Stomach (tissue), 9 donors: ENCODE data around the gene PRKCB. TPM values are rescaled to one million over a fixed set of nuclear protein-coding genes. Genes with fewer than 3 reads are reported as not detected.

Experiments used
- DNase-seq, 2 donors: peaks; one replicate each; pipeline versions ENCODE4 v3.0.0 to v3.0.0-alpha.2; 2013 to 2019
- H3K27ac ChIP-seq, 5 donors: fragments of 200-600 bp in 4 of 5; sonication (generic) in 4 of 5; one replicate each; pipeline ENCODE4 v1.5.1; 2013 to 2019; ENCODE audit warnings: mild to moderate bottlenecking in 1 of 5, moderate library complexity in 1 of 5
- H3K27me3 ChIP-seq, 3 donors: fragments of 200-600 bp; sonication (generic); one replicate each; pipeline ENCODE4 v1.5.1; 2017 to 2019; ENCODE audit warnings: mixed run types in 1 of 3
- H3K36me3 ChIP-seq, 4 donors: fragments of 200-600 bp; sonication (generic); 1 replicate in 3 of 4; 2 replicates in 1 of 4; pipeline ENCODE4 v1.5.1; 2016 to 2019
- H3K4me1 ChIP-seq, 4 donors: fragments of 200-600 bp; sonication (generic); one replicate each; pipeline ENCODE4 v1.5.1; 2016 to 2019
- H3K4me3 ChIP-seq, 4 donors: fragments of 200-600 bp; sonication (generic) in 3 of 4; one replicate each; pipeline ENCODE4 v1.5.1; 2016 to 2019; ENCODE audit warnings: mild to moderate bottlenecking in 1 of 4
- H3K9me3 ChIP-seq, 4 donors: fragments of 200-600 bp; sonication (generic); one replicate each; pipeline ENCODE4 v1.5.1; 2016 to 2019
- CTCF ChIP-seq, 7 experiments: fragments of 450-650 bp in 4 of 7; fragments of 200-600 bp in 3 of 7; sonication (generic) in 3 of 7; IDR thresholded peaks; one replicate each; pipeline ENCODE4 v1.5.1; 2016 to 2019; ENCODE audit warnings: antibody characterized with exemption in 7 of 7, control low read depth in 2 of 7, mild to moderate bottlenecking in 1 of 7
- EP300 ChIP-seq: sonication (generic); formaldehyde crosslinking; IDR thresholded peaks from one replicate; pipeline ENCODE4 v1.6.1; 2017; ENCODE audit warnings: antibody characterized with exemption
- POLR2A ChIP-seq, 4 donors: fragments of 450-650 bp; IDR thresholded peaks; one replicate each; pipeline ENCODE4 v1.6.1; 2016; ENCODE audit warnings: antibody characterized with exemption in 4 of 4, control low read depth in 2 of 4, mild to moderate bottlenecking in 1 of 4, moderate library complexity in 1 of 4
- POLR2AphosphoS5 ChIP-seq, 3 donors: sonication (generic); formaldehyde crosslinking; IDR thresholded peaks; one replicate each; pipeline ENCODE4 v1.6.1; 2016; ENCODE audit warnings: antibody characterized with exemption in 3 of 3
- WGBS, 5 donors: extraction: QIAGEN DNeasy Blood & Tissue Kit in 3 of 5; methylation state at CpG; one replicate each; pipeline versions ENCODE4 v1.1.5 to v1.1.7; 2013 to 2018; 5-methylcytosine and 5-hydroxymethylcytosine counted together
- intact Hi-C: fragments of 100-400 bp; cut with DNase I; formaldehyde crosslinking; loops from one replicate; pipeline ENCODE4 v1.15.1; 2023; ENCODE audit warnings: low total_unique reads
- polyA plus RNA-seq, 3 donors: library from polyadenylated mRNA; stranded (reverse); fragments of 200-250 nt; gene quantifications; one replicate each; pipeline ENCODE4 v1.2.3, GENCODE V29; 2013
- total RNA-seq, 5 donors: library from RNA; depleted of rRNA; stranded (reverse); fragments of >200 nt; gene quantifications; one replicate each; pipeline versions ENCODE4 v1.1.0 to v1.2.3, GENCODE V29; 2014 to 2016
- donor health status: healthy with polysubstance abuse.
- donor health status: Bipolar disorder and iron deficiency.
- donor health status: healthy.

The PRKCB gene
- total and polyA plus RNA-seq, 8 donors, result 1.1 to 49.6 (median 14.7) TPM

GRCh38 chr16:24077966-24078365, 242.2 kb downstream of the PRKCB start:
- H3K4me1 ChIP-seq, result no peaks in the 10 kb centered on the region
- no peaks in the 10 kb centered on the region for H3K36me3 ChIP-seq
- no peak for DNase-seq
- TF ChIP-seq EP300 (no peak), POLR2A (IDR thresholded peaks at IDR 0.05) (no peak), CTCF (IDR thresholded peaks at IDR 0.05) (no peak), POLR2AphosphoS5 (IDR thresholded peaks at IDR 0.05) (no peak)
- H3K9me3 ChIP-seq, result no peaks in the 10 kb centered on the region
- H3K4me3 ChIP-seq, result no peak overlapping the region
- 68 to 80% (median 73%) methylated on average over 8 of the region's 8 CpGs for WGBS, 5 donors
- no peaks in the 10 kb centered on the region for H3K27me3 ChIP-seq
- intact Hi-C loops, result no loop called here
- no peak overlapping the region for H3K27ac ChIP-seq

GRCh38 chr16:24085666-24086065, 249.9 kb downstream of the PRKCB start:
- TF ChIP-seq CTCF (IDR thresholded peaks at IDR 0.05), result no peak
- TF ChIP-seq POLR2AphosphoS5 (IDR thresholded peaks at IDR 0.05), result no peak
- no peak for TF ChIP-seq EP300
- no peak for TF ChIP-seq POLR2A (IDR thresholded peaks at IDR 0.05)

GRCh38 chr16:24087891-24088410, 252.2 kb downstream of the PRKCB start:
- H3K4me3 ChIP-seq, result no peak overlapping the region
- TF ChIP-seq POLR2A (IDR thresholded peaks at IDR 0.05) (no peak), POLR2AphosphoS5 (IDR thresholded peaks at IDR 0.05) (no peak), CTCF (IDR thresholded peaks at IDR 0.05) (no peak), EP300 (no peak)
- DNase-seq, result no peak
- H3K36me3 ChIP-seq, result no peaks in the 10 kb centered on the region
- H3K4me1 ChIP-seq, result no peaks in the 10 kb centered on the region
- H3K27me3 ChIP-seq, result no peaks in the 10 kb centered on the region
- peaks cover 0 to 22% (median 12%) of the 10 kb centered on the region in 4 donors for H3K9me3 ChIP-seq
- intact Hi-C loops, result no loop called here
- H3K27ac ChIP-seq, result no peak overlapping the region
- 48 to 61% (median 57%) methylated on average over 10 of the region's 10 CpGs for WGBS, 5 donors

More at GRCh38 chr16:24085666-24086065, 249.9 kb downstream of the PRKCB start:
- no peaks in the 10 kb centered on the region for H3K27me3 ChIP-seq
- no peaks in the 10 kb centered on the region for H3K4me1 ChIP-seq
- H3K4me3 ChIP-seq, result no peak overlapping the region
- WGBS, 5 donors, result 53 to 70% (median 63%) methylated on average over 5 of the region's 5 CpGs
- no peak overlapping the region for H3K27ac ChIP-seq
- H3K9me3 ChIP-seq, result peaks cover 0 to 10% (median 4%) of the 10 kb centered on the region in 4 donors
- no peaks in the 10 kb centered on the region for H3K36me3 ChIP-seq
- no peak for DNase-seq
- intact Hi-C loops, result no loop called here

GRCh38 chr16:24088767-24089166, 253.0 kb downstream of the PRKCB start:
- peaks cover 0 to 22% (median 12%) of the 10 kb centered on the region in 4 donors for H3K9me3 ChIP-seq
- peaks cover 0 to 4% (median 0%) of the 10 kb centered on the region in 4 donors for H3K36me3 ChIP-seq
- no peak overlapping the region for H3K27ac ChIP-seq
- no peaks in the 10 kb centered on the region for H3K27me3 ChIP-seq
- intact Hi-C loops, result no loop called here
- no peak overlapping the region for H3K4me3 ChIP-seq
- TF ChIP-seq EP300, result no peak
- TF ChIP-seq CTCF (IDR thresholded peaks at IDR 0.05), result no peak
- no peak for TF ChIP-seq POLR2A (IDR thresholded peaks at IDR 0.05)
- TF ChIP-seq POLR2AphosphoS5 (IDR thresholded peaks at IDR 0.05), result no peak
- WGBS, 5 donors, result 63 to 75% (median 70%) methylated on average over 2 of the region's 2 CpGs
- no peak for DNase-seq
- H3K4me1 ChIP-seq, result no peaks in the 10 kb centered on the region
